NCI-H748 (cell line): ENCODE results near the gene IPO13.

Source experiments
- DNase-seq: peaks from one replicate; lab custom pipeline; 2025; ENCODE audit not compliant: unreplicated experiment; lab: John Stamatoyannopoulos, UW

Gene IPO13

DNA sequence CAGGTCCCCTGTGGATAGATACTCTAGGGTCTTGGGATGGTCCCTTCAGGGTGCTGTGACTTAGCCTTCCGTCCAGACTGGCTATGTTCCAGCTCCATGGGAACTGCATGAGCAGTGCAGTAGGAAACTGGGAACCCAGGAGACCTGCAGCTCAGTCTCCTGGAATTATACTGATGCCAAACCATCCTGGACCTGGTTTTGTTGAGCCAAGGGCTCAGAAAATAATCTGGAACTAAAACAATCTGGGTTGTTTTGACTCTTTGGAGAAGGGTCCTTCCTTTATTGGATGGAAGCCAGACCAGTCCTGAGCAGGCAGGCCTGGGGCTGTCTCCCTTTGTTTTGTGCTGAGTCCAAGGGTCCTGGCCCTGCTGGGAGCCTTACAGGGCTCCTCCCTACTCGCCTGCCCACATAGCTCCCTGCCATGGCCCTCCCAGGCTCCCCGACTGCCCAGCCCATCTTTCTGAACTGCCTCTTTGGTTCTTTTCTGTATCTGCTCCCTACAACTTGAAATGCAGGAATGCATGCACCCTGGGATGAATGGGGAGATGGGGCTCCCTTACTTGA, 1.2 kb downstream of the IPO13 start:
- no peak for DNase-seq

GRCh38 chr1:43949678-43950077, 2.9 kb downstream of the IPO13 start:
- DNase-seq: no peak

- no peak for DNase-seq
These were observed 4.6 kb downstream of the IPO13 start for GRCh38 chr1:43951021-43951985.

- DNase-seq: peak; percentile 95
These were observed 6.1 kb downstream of the IPO13 start for GRCh38 chr1:43952731-43953346.

DNA sequence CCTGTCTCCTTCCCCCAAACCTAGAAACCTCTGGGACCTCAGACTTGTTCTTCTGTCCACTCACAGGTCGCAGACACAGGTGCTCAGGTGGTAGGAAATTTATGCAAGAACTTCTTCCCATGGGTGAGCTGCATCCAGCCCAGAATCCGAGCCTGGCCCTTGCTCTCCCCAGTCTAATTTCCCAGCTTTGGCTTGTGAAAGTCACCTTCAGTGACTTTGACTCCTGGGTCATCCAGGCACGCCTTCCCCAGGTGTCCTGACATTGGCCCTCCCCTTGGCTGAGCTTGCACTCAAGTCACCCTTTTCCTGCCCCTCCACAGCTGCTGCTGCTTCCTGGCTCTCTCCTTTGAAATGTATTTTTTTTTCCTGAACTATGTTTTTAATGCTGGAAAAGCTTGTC, 6.6 kb downstream of the IPO13 start:
- DNase-seq: no peak

DNA sequence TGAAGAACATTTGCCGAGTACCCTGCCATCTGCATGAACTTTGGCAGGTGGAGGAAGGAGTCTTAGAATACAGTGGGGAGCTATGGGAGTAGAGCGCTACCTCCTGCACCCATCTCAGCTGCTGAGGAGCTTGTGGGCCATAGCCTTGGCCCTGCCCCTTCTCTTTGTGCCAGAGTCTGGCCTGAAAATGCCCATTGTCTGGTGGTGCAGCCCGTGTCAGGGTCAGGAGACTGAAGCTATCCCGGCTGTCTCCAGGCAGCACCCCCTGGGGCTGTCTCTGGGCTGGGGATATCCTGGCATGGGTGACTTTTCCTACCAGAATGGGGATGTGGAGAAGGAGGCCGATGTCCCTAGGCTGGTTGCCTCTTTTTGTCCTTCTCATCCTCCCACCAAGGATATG, 7.3 kb downstream of the IPO13 start:
- no peak for DNase-seq

- DNase-seq: no peak
These were observed 9.5 kb downstream of the IPO13 start for GRCh38 chr1:43956234-43956633.

GRCh38 chr1:43957407-43958040, 10.8 kb downstream of the IPO13 start:
- no peak for DNase-seq

GRCh38 chr1:43958351-43959255, 11.9 kb downstream of the IPO13 start:
- no peak for DNase-seq

DNA sequence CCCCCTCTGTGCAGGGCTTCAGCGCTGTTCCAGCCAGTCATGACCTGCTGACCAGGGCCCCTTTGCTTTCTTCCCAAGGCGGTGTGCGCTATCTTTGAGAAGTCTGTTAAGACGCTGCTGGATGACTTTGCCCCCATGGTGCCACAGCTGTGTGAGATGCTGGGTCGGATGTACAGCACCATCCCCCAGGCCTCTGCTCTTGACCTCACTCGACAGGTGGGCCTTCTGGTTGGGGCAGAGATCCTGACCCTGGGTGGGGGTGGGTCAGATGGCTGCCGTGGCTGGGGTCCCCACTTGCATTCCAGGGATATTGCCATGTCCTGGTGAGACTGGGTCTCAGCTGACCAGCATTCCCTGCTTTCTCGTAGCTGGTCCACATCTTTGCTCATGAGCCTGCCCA, 14.0 kb downstream of the IPO13 start:
- no peak for DNase-seq

- DNase-seq: no peak
These were observed 14.9 kb downstream of the IPO13 start for GRCh38 chr1:43961692-43962091.

GRCh38 chr1:43962324-43962723, 15.6 kb downstream of the IPO13 start:
- no peak for DNase-seq

DNA sequence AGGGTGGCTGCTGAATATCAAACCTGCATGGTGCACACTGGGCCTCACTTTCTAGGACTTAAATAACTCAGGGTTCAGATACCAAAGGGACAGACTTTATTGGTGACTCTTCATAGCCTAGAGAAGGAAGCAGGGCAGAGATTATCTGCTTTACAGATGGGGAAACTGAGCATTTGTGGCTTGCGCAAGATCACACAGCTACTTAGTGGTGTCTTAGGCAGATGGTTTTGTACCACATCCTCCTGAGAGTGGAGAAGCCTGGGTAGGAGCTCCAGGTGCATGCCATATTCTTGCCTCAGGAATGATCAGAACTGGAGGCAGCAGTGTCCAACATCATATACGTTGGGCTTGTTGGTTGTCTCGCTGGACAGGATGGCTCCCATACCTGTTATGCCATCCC, 16.3 kb downstream of the IPO13 start:
- DNase-seq: no peak

GRCh38 chr1:43963890-43964289, 17.1 kb downstream of the IPO13 start:
- DNase-seq: no peak

GRCh38 chr1:43965316-43965715, 18.6 kb downstream of the IPO13 start:
- DNase-seq: no peak

- DNase-seq: no peak
These were observed 21.7 kb downstream of the IPO13 start for GRCh38 chr1:43968348-43968948.

- no peak for DNase-seq
These were observed 22.6 kb downstream of the IPO13 start for GRCh38 chr1:43969416-43969745.

- peak; percentile 100 for DNase-seq
These were observed 23.2 kb downstream of the IPO13 start, which contains the start of gene DPH2 for GRCh38 chr1:43969746-43970466. Gene DPH2, plus strand, starts transcription at chr1:43970010. Its CDS starts 166 bp downstream, at chr1:43970176.

DNA sequence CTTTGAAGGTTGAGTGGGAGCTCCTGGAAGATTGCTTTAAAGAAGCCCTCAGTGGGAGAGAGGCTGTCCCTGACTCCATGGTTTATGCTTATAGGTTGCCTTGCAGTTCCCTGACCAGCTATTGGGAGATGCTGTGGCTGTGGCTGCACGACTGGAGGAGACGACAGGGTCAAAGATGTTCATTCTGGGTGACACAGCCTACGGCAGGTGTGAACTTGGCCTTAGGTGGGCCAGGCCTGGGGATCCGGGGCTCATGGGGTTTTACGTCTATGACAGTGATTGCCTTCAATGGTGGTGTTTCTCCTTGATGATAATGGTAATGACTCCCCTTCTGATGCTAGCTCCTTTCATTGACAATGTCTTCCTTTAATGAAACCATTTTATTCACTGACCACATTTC, 23.8 kb downstream of the IPO13 start:
- DNase-seq: no peak

- DNase-seq: no peak
These were observed 24.2 kb downstream of the IPO13 start for GRCh38 chr1:43970911-43971310.
